Keratinocyte (primary cell): ENCODE measurements around the gene TAS2R38. TPM values are rescaled to one million over a fixed set of nuclear protein-coding genes. Genes with fewer than 3 reads are reported as not detected.

ENCODE experiments used
- DNase-seq: peaks from one replicate; pipeline ENCODE4 v3.0.0-alpha.2; 2011; ENCODE audit warnings: low read depth, missing footprints, low spot score
- FAIRE-seq: peaks from 2 replicates; lab custom pipeline; 2011; peaks lifted over from hg19 to GRCh38; lab: Jason Lieb, UNC
- H2AFZ ChIP-seq: 2 replicates; pipeline ENCODE4 v1.6.0; 2012; ENCODE audit warnings: low read length, control low read depth, inconsistent platforms; ENCODE audit not compliant: control insufficient read depth
- H3K27ac ChIP-seq: 2 replicates; pipeline ENCODE4 v1.5.1; 2011; ENCODE audit warnings: low read length; ENCODE audit not compliant: control insufficient read depth, insufficient read depth
- H3K27me3 ChIP-seq: 3 replicates; pipeline ENCODE4 v1.6.0; 2011; ENCODE audit warnings: low read length; ENCODE audit not compliant: control insufficient read depth, insufficient read depth; ENCODE audit errors: extremely low read depth
- H3K36me3 ChIP-seq, 2 experiments: 2 replicates in 1 of 2; 3 replicates in 1 of 2; pipeline ENCODE4 v1.5.1; 2011; ENCODE audit warnings: low read length in 2 of 2, mild to moderate bottlenecking in 1 of 2; ENCODE audit not compliant: control insufficient read depth in 2 of 2, insufficient read depth in 2 of 2; ENCODE audit errors: extremely low read depth in 1 of 2
- H3K4me1 ChIP-seq: 3 replicates; pipeline ENCODE4 v1.5.1; 2011; ENCODE audit warnings: low read length; ENCODE audit not compliant: control insufficient read depth, insufficient read depth; ENCODE audit errors: extremely low read depth
- H3K4me2 ChIP-seq: 3 replicates; pipeline ENCODE4 v1.6.0; 2011; ENCODE audit warnings: low read depth, low read length; ENCODE audit not compliant: control insufficient read depth, insufficient read depth; ENCODE audit errors: extremely low read depth
- H3K4me3 ChIP-seq, 3 experiments: fragments of 200-600 bp in 1 of 3; sonication (generic) in 1 of 3; 2 replicates in 2 of 3; 3 replicates in 1 of 3; pipeline ENCODE4 v1.5.1; 2011 to 2016; ENCODE audit warnings: low read length in 3 of 3, mild to moderate bottlenecking in 3 of 3, control low read depth in 2 of 3, inconsistent platforms in 1 of 3, low read depth in 1 of 3, mixed read lengths in 1 of 3, mixed run types in 1 of 3, moderate library complexity in 1 of 3; ENCODE audit not compliant: control insufficient read depth in 2 of 3, insufficient read depth in 2 of 3; ENCODE audit errors: extremely low read depth in 1 of 3
- H3K79me2 ChIP-seq: 2 replicates; pipeline ENCODE4 v1.6.0; 2012; ENCODE audit warnings: low read length; ENCODE audit not compliant: control insufficient read depth, insufficient read depth
- H3K9ac ChIP-seq: 3 replicates; pipeline ENCODE4 v1.6.0; 2011; ENCODE audit warnings: low read length; ENCODE audit not compliant: control insufficient read depth, insufficient read depth; ENCODE audit errors: extremely low read depth
- H3K9me1 ChIP-seq: 3 replicates; pipeline ENCODE4 v1.6.0; 2011; ENCODE audit warnings: low read length; ENCODE audit not compliant: control insufficient read depth, insufficient read depth; ENCODE audit errors: extremely low read depth
- H3K9me3 ChIP-seq: 2 replicates; pipeline ENCODE4 v1.5.1; 2012; ENCODE audit warnings: low read depth, low read length; ENCODE audit not compliant: control insufficient read depth
- H4K20me1 ChIP-seq: 3 replicates; pipeline ENCODE4 v1.6.0; 2011; ENCODE audit warnings: low read length; ENCODE audit not compliant: control insufficient read depth, insufficient read depth; ENCODE audit errors: extremely low read depth
- EZH2 ChIP-seq: IDR thresholded peaks from one replicate; pipeline ENCODE4 v1.6.1; 2012; ENCODE audit warnings: inconsistent platforms, mild to moderate bottlenecking, low read length, moderate library complexity
- dilution Hi-C: fragments of 300-500 bp; cut with MboI; formaldehyde crosslinking; loops from one replicate; pipeline ENCODE4 v1.7.0; 2020; ENCODE audit warnings: low sequenced_read_pairs; ENCODE audit not compliant: extremely low pct_ligation_motif_present
- polyA plus RNA-seq, 5 experiments: library from polyadenylated mRNA; depleted of rRNA in 3 of 5; stranded (reverse) in 3 of 5; stranded (forward) in 1 of 5; unstranded in 1 of 5; fragments of >200 nt; gene quantifications; 1 replicate in 1 of 5; 2 replicates in 3 of 5; 3 replicates in 1 of 5; pipeline versions ENCODE4 v1.2.1 to v1.2.3, GENCODE V29; 2011 to 2012; ENCODE audit warnings: missing spikeins in 2 of 5, low read depth in 1 of 5, low replicate concordance in 1 of 5
- TF ChIP-seq, protein P1 (sequence below), 3 experiments: IDR thresholded peaks in 1 of 3; conservative IDR thresholded peaks in 1 of 3; optimal IDR thresholded peaks in 1 of 3; 2 replicates in 2 of 3; 3 replicates in 1 of 3; pipeline versions ENCODE3 to v1.5.1; 2011; ENCODE audit warnings: low read length in 3 of 3, mild to moderate bottlenecking in 3 of 3, moderate library complexity in 2 of 3, control low read depth in 1 of 3, inconsistent platforms in 1 of 3; ENCODE audit not compliant: insufficient read depth in 2 of 3; ENCODE audit errors: extremely low read depth in 1 of 3

The TAS2R38 gene
- polyA plus RNA-seq, 1 donor (not counting 4 experiments of a cell fraction or from before 2014, with no cell fraction given), result not detected

- Histone ChIP-seq H3K9me3 (no peaks in the 10 kb centered on the region), H3K9ac (no peak overlapping the region), H3K36me3 (no peaks in the 10 kb centered on the region), H4K20me1 (no peaks in the 10 kb centered on the region), H3K4me3 (no peak overlapping the region), H2AFZ (no peak overlapping the region), H3K79me2 (no peaks in the 10 kb centered on the region), H3K4me2 (no peak overlapping the region), H3K9me1 (no peaks in the 10 kb centered on the region), H3K27me3 (no peaks in the 10 kb centered on the region), H3K27ac (no peak overlapping the region), H3K4me1 (peaks cover 17% of the 10 kb centered on the region)
- TF ChIP-seq, protein P1, sequence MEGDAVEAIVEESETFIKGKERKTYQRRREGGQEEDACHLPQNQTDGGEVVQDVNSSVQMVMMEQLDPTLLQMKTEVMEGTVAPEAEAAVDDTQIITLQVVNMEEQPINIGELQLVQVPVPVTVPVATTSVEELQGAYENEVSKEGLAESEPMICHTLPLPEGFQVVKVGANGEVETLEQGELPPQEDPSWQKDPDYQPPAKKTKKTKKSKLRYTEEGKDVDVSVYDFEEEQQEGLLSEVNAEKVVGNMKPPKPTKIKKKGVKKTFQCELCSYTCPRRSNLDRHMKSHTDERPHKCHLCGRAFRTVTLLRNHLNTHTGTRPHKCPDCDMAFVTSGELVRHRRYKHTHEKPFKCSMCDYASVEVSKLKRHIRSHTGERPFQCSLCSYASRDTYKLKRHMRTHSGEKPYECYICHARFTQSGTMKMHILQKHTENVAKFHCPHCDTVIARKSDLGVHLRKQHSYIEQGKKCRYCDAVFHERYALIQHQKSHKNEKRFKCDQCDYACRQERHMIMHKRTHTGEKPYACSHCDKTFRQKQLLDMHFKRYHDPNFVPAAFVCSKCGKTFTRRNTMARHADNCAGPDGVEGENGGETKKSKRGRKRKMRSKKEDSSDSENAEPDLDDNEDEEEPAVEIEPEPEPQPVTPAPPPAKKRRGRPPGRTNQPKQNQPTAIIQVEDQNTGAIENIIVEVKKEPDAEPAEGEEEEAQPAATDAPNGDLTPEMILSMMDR (optimal IDR thresholded peaks at IDR 0.05 in 1 of 3, IDR thresholded peaks at IDR 0.05 in 1 of 3, conservative IDR thresholded peaks at IDR 0.05 in 1 of 3; ENCODE audit: extremely low read depth in 1 of 3, insufficient read depth in 2 of 3, low read length in 3 of 3), result no peak
- TF ChIP-seq EZH2, result no peak
- FAIRE-seq (no peak), DNase-seq (no peak)
- dilution Hi-C loops, result no loop called here
These were observed 33.0 kb upstream of the TAS2R38 start for GRCh38 chr7:142006577-142006976.

DNA sequence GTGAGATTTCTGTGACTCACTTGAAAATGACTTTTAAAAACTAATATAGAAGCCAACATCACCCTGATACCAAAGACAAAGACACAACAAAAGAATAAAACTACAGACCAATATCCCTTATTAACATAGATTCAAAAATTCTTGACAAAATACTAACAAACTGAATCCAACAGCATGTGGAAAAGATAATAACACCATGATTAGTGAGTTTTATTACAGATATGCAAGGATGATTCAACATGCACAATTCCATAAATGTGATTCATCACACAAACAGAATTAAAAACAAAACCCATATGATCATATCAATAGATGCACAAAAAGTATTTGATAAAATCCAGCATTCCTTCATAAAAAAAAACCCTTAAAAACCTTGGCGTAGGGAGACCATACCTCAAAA is 28.6 kb upstream of the TAS2R38 start:
- no peak for DNase-seq
- H3K9me3 ChIP-seq, result no peaks in the 10 kb centered on the region
- H3K36me3 ChIP-seq, result no peaks in the 10 kb centered on the region
- peak overlapping the region; percentile 37 for H3K27ac ChIP-seq
- no peak for FAIRE-seq
- H3K9ac ChIP-seq, result no peak overlapping the region
- no peaks in the 10 kb centered on the region for H4K20me1 ChIP-seq
- no peak overlapping the region for H3K4me3 ChIP-seq
- peak overlapping the region; percentile 57 for H3K4me2 ChIP-seq
- dilution Hi-C loops, result no loop called here
- H2AFZ ChIP-seq, result no peak overlapping the region
- H3K27me3 ChIP-seq, result no peaks in the 10 kb centered on the region
- peaks cover 30% of the 10 kb centered on the region for H3K4me1 ChIP-seq
- TF ChIP-seq EZH2, result no peak
- TF ChIP-seq, protein P1 (optimal IDR thresholded peaks at IDR 0.05 in 1 of 3, IDR thresholded peaks at IDR 0.05 in 1 of 3, conservative IDR thresholded peaks at IDR 0.05 in 1 of 3; ENCODE audit: extremely low read depth in 1 of 3, insufficient read depth in 2 of 3, low read length in 3 of 3), result no peak
- H3K79me2 ChIP-seq, result no peaks in the 10 kb centered on the region
- no peaks in the 10 kb centered on the region for H3K9me1 ChIP-seq
